GM08714 (cell line): ENCODE measurements around the gene PLD5.
"Not testable (repeated sequence)": the region's sequence is repeated elsewhere in the genome, so short reads cannot be mapped to it uniquely, and the experiment has no call there.

ENCODE experiments used
- H3K4me3 ChIP-seq: fragments of 200-500 bp; sonication (Bioruptor generic); 2 replicates; pipeline ENCODE4 v1.5.1; 2014; ENCODE audit warnings: mild to moderate bottlenecking, low read length, inconsistent platforms
- ZNF274 ChIP-seq: IDR thresholded peaks from 2 replicates; pipeline ENCODE4 v1.6.1; 2012; ENCODE audit warnings: mild to moderate bottlenecking, low read depth, low read length

Gene PLD5

DNA sequence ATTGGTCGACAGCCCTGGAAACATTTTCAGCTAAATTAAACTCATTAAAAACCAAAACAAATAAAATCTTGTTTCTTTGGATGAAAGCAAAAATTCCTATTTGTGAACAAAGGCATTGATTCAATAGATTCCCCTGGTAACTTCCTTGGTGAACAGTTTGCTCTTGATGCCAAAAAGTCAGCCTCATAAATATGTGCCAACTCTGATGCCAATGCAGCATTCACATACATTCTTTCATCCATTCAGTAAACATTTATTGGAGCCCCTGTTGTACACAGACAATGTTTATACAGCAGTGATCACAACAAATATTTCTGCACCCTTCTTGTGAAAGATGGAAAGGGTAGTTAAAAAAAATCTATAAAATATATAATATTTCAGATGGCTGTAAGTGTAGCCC lies 107.8 kb downstream of the PLD5 start:
- no peak for TF ChIP-seq ZNF274
- H3K4me3 ChIP-seq = no peak overlapping the region

DNA sequence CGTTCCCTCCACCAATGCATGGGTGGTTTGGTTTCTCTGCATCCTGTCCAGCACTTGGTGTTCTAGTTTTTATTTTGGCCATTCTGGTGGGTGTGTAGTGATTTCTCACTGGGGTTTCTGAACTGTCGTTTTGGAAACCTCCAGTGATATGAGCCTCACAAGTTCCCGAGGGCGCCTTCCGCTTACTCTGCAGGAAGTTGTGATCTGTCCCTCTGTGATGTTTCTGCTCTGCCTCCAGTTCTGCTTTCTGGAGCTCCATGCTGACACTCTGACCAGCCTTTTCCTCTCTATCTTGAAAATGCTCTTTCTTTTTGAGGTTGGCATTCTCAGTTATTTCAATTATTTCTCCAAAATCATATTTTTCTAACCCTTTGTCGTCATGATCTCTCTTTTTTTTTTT lies 111.6 kb downstream of the PLD5 start:
- no peak for TF ChIP-seq ZNF274
- H3K4me3 ChIP-seq = no peak overlapping the region

DNA sequence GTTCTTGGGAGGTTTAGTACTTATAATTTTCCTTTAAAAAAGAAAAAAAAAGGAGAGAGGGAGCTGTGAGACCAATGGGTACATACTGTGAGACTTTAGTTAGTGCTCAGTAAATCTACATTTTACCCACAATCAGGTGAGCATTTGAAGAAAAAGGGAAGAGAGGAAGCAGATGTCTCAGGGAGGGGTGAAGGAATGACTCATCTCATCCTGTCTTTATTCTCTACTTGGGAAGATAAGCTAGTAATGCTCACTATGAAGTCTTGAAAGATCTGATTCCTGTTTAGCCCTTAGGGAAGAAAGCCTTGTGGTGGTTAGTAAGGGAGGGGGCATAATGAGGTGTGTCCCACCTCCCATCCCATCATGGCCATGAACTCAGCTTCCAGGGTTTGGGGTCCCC lies 112.6 kb downstream of the PLD5 start:
- TF ChIP-seq ZNF274 = no peak
- no peak overlapping the region for H3K4me3 ChIP-seq

DNA sequence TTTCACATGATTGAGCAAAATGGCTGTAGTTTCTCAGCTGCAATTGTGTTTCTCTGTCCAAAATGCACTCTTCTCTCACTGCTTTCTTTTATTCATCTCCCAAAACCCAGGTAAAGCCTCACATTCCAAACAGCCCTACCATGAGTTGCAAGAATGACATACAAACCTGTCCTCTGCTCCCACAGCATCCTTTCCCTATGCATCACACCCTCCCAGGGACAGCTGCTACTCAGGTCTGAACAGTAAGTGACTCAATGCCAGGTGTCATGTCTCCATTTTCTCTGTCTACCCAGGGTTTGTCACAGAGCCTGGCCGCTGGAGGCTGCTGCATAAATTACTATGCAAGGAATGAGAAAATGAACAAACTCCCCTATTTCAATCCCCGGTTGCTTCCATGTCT lies 118.5 kb downstream of the PLD5 start:
- no peak for TF ChIP-seq ZNF274
- no peak overlapping the region for H3K4me3 ChIP-seq

DNA sequence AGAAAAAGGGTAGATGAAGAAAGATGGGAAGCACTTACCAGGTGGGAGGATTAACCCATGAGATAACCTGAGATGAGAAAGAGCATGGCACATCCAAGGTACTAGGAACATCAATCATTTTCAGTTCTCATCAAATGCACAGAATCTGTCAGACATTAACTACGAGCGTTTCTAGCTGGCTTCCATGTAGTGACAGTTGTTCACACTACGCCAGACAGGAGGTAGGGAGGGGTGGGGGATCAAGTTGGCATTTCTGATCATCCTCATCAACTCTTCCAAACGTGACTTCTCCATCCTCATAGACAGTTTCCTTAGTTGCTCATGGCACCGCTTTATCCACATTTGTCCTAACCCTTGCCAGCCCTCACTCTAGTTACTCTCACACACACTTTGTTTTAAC lies 120.2 kb downstream of the PLD5 start:
- TF ChIP-seq ZNF274 = no peak
- no peak overlapping the region for H3K4me3 ChIP-seq

DNA sequence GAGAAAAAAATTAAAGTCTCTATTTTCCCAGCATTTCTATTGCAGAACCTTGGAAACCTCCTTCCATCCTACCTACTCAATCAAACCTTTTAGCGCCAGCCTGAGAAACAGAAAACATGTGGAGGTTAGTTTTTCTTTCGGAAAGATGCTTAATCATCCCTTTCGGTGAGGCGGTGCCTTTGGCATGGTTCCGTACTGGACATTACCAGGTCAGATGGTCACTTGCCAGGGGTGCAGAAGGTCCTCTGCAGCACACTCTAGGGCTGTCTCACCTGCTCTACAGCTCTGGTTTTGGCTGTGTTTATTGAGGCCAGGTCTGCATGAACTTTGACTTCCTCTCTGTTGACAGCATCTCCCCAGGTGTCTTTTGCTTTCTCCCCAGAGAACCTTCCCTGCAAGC lies 121.5 kb downstream of the PLD5 start:
- TF ChIP-seq ZNF274 = no peak
- H3K4me3 ChIP-seq = no peak overlapping the region

DNA sequence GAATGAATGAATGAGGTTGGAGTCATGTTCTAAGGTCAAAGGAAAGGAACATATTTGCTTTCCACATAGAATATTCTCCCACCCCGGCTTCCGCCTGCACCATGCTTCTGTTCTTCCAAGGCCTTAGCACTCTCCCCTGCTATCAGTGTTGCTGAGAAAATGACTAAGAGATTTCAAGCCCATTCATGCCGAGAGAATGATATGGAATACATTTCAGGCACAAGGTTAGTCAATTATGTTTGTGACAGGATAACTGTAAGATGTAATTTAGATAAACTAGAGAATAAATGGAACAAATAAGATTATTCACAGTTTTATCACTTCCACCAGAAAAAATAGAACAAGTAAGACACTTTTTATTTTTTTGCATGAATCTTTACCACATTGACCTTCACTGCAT lies 122.6 kb downstream of the PLD5 start:
- no peak for TF ChIP-seq ZNF274
- H3K4me3 ChIP-seq = no peak overlapping the region

DNA sequence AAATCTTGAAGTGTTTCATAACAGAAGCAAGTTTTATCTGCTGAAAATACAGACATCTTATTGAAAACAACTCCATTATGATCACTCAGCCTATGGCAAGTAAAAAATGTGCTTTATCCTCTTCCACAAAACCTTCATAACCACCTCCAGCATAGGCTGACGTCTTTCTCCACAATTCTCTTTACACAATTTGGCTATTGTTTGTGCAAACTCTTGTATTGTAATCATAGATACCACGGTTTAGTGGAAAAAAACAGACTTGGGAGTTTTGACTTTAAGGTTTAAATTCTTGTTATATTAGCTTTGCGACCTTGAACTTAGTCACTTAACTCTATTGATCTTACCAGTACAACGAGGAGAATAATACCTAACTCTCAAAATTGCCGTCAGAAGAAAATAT lies 126.1 kb downstream of the PLD5 start:
- H3K4me3 ChIP-seq = no peak overlapping the region
- no peak for TF ChIP-seq ZNF274

DNA sequence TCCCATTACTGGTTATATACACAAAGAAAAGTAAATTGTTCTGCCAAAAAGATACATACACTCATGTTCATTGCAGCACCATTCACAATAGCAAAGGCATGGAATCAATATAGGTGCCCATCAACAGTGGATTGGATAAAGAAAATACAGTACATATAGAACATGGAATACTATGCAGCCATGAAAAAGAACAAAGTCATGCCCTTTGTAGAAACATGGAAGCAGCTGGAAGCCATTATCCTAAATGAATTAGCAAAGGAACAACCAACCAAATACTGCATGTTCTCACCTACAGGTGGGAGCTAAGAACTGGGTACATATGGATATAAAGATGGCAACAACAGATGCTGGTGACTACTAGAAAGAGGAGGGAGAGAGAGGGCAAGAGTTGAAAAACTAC lies 132.6 kb downstream of the PLD5 start:
- no peak overlapping the region for H3K4me3 ChIP-seq
- TF ChIP-seq ZNF274 = no peak

DNA sequence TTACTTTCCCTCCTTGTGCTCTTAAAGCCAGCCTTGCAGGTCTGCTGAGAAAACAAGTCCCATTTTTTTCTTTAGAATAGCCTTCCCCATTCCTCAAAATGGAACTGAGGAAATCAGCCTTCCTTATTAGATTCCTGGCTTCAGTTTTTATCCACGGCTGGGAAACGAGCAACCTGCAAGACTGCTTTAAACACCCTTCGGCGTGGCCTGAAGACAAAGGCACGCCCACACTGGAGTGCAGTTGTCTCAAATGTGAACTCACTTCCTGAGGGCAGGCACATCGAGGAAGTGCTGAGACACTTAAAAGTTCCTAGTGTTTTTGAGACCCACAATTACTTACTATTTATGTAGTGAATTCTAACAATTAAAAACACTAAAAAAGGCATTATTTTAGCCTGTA lies 148.4 kb downstream of the PLD5 start:
- H3K4me3 ChIP-seq = not testable (repeated sequence)

DNA sequence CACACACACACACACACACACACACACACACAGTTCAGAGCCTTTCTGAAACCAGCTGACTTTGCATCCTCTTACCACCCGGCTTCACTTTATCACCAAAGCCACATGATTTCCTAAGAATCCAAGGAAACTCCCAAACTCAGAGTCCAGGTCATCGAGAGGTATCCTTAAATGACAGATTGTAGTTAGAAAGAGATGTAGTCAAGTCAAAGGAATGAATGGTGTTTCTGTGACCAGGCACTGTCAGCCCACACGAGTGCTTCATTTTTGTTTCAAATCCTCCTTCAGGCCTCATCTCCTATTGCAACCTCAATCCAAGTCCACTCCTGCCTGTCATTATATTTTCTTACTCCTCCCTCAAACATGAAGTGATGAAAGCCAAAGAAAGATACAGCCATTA lies 174.1 kb downstream of the PLD5 start:
- H3K4me3 ChIP-seq = not testable (repeated sequence)

DNA sequence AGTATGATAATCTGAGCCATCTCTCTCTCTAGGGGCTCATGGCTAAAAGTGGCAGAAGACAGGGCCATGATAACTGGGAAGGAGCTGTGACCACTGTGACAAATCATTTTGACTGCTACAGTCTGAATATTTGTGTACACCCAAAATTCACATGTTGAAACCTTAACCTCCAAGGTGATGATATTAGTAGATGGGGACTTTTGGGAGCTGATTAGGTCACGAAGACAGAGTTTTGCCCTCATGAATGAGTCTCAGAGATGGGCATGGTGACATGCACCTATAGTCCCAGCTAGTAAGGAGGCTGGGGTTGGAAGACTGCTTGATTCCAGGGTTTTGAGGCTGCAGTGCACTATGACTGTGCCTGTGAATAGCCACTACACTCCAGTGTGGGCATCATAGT lies 174.9 kb downstream of the PLD5 start:
- TF ChIP-seq ZNF274 = no peak
- H3K4me3 ChIP-seq = no peak overlapping the region

DNA sequence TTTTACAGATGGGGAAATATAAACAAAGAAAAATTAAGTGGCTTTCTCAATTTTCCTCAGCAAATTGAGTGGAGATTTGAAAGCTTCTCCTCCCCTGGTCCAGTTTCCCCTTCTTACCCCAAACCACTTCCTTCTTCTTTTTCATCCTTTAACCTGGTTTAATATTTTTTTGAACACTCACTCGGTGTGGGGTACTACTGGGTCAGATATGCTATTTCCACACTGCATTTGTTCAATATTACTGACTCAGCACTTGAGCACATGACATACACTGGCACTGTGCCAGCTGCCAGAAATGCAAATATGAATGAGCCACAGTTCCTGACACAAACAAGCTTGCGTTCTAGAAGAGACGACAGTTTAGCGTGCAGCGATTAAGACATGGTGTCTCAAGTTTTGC lies 193.6 kb downstream of the PLD5 start:
- H3K4me3 ChIP-seq = not testable (repeated sequence)

DNA sequence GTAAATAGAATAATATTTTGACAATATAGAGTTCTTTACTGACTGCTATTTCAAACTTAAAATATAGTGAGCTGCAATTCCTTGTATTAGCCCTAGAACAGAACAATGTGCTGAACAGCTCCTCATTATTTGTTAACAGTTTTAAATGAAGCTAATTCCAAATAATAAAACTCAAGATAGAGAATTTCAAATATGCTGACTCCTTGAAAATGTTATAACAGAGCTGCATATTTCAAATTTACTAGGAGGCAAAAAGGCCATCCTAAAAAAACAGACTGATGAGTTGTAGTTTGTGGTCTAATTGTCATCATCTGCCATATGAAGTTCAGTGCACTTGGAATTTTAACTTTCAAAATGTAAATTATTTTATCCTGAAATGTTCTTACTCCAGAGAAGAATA lies 197.1 kb downstream of the PLD5 start:
- not testable (repeated sequence) for H3K4me3 ChIP-seq

DNA sequence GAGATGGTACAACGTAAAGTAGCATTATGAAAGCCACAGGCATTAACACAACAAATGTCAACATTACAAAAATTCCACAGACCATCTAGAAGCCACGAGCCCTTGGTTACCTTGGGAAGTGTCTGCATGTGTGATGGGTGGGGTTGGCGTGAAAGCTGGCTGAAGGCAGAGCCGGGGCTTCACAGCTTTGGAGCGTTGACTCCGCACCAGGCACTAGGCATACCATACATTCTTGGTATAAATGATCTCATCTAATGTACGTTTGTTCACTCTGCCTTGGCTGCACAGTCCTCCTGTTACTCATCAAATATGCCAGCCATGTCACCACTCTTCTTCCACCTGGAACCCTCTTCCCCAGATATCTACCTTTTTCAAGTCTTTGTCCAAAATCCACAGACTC lies 202.5 kb downstream of the PLD5 start:
- H3K4me3 ChIP-seq = not testable (repeated sequence)

DNA sequence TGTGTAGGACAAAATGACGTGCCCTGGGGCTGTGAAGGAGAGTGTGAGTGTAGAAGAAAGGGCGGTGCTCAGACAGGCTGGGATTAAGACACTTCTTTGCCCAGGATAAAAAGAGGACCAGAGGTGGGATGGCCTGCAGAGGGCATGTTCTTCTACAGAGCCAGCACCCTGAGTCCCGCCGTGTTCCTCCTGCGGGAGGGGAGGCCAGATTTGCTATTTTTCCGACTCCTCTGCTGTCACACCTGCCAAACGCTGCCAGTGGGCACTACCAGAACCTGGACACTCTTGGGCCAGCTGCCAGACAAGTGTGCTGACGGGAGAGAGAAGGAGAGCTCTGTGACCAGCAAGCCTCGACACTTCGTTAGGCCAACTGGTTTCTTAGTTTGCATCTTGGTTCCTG lies 206.4 kb downstream of the PLD5 start:
- H3K4me3 ChIP-seq = no peak overlapping the region
- no peak for TF ChIP-seq ZNF274

DNA sequence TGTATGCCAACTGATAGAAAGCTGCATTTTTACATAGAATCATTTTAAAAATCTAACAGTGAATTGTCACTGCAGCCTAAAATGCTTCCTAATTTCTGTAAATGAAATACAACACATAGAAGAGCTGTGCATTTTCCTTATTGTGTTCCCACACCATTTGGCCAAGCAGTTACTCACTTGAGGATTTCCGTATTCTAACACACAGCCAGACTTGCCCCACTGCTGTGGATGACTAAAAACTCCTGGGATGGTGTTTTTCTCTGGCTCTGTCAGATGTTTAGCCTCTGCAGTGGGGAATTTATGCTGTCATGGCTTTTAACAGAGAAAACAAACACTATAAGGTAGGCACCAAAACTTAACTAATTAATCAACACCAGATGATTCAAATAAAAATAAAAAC lies 209.6 kb downstream of the PLD5 start:
- H3K4me3 ChIP-seq = not testable (repeated sequence)

DNA sequence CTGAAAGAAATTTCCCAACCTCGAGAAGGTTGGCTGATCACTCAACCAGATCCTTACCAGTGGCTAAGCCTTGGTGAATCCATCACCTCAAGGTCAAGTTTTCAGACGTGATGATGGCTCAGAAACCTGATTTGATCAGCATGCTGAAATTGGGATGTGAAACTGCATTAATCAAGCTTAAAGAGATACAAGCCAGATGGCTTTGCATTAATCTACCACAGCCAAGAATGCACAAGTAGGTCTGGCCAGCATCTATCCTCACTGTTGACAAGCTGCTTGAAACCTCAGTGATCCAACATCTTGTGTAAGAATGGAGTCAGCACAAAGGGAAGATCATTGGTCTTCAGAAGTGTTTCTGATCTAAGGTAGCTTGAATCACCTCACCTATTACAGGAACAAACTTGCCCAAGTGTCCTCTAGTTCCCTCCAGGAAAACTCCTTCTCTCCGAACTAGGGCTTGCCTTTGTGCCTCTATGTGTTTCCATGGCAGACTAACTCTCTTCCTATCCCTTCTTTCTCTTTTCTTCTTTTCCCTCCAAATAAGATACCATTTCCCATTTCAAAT lies 210.3 kb downstream of the PLD5 start:
- H3K4me3 ChIP-seq = not testable (repeated sequence)

DNA sequence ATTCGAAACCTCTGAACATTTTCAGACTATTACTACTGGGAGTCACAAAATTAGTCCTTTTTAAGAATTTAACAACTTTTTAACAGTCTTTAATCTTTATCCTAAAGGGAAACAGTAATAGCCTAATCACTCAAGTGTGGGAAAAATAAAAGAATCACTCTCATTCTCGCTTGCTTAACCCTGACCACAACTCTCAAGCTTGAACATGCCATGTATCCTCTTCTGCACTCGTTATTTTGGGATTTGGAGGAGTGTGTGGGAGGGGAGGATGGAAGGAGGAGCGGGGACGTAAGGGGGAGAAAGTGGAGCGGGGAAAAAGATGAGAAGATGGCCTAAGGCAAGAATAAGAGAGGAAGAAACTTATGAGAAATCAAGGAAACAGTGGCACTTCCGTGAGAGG lies 215.8 kb downstream of the PLD5 start:
- not testable (repeated sequence) for H3K4me3 ChIP-seq

DNA sequence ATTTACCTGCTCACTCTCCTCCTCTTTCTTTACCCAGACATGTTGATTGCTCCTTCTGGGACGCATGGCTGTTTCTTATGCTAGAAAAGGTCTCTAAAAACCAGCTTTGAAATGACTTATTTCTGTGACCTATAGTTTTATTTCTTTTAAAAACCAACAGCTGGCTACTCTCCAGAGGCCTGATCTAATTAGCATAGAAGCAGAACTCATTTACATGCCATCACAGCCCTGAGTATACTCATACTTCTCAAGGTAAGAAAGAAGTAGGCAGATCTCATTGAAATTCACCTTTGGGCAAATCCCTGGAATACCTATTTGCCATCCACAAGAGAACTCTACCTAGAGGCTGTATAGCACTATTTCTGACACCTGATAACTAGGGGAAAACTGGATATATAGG lies 230.7 kb downstream of the PLD5 start:
- H3K4me3 ChIP-seq = not testable (repeated sequence)

DNA sequence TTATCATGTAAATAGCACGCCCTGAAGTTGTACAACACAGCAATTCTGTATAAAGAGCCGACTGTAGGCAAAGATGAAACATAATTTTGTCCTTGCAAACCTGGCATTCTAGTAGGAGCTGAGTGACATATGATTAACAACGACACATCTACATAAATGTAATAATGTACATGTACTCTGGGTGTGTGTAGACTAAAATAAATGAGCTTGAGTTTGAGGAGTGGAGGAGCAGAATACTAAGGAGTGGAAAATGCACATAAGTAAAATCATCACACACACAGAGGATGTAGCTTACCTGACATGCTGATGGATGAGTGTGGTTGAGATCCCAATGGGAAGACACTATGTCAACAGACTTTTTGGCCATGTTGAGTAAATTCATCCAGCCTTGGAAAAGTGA lies 236.4 kb downstream of the PLD5 start:
- H3K4me3 ChIP-seq = not testable (repeated sequence)

DNA sequence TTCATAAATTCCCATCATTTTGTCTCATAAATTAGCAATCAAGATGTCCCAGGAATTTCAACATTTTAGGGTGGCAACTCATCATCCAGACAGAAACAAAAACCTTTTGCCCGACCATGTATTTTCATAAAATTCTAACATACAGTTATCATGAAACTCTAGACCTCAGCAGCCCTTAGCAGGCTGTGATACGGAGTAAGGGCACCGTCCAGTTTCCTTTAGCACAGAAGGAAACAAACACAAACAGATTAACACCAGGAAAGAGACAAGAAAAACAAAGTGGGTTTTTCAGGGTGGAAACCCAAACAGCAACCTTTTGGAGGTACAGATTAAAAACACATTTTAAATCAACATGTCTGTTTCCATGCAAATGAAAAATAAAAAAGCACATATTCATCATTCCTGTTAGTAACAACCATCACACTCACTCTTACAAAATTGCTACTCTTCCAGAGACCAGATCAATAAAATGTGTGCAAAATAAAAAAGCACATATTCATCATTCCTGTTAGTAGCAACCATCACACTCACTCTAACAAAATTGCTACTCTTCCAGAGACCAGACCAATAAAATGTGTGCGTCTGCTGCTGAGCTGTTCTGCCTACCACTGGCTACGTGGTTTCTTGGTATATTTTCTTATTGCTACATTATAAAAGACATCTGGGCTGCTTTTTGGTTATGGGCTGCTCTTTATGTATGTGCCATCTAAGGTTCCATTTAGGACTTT lies 241.6 kb downstream of the PLD5 start:
- H3K4me3 ChIP-seq = not testable (repeated sequence)
